HCT116 (cell line): ENCODE results near the gene BSND. TPM values are rescaled to one million over a fixed set of nuclear protein-coding genes. Genes with fewer than 3 reads are reported as not detected.

Source experiments
- ATAC-seq: fragments of 200-7000 bp; cut with Tn5 transposase; 2 replicates; pipeline ENCODE4 v1.9.1; 2020; ENCODE audit warnings: mild to moderate bottlenecking, moderate library complexity
- BruUV-seq: library from RNA; stranded (reverse); fragments of 400-500 nt; replicated peaks from 2 replicates; lab custom pipeline; 2021; lab: Mats Ljungman, UMichigan
- CTCF ChIA-PET: fragments of 300-600 bp; sonication (Branson Sonifier 250); formaldehyde crosslinking; loops from one replicate; lab custom pipeline; 2021; ENCODE audit warnings: antibody characterized with exemption; lab: Charles Lee
- POLR2A ChIA-PET: fragments of 300-600, 350-600 bp; sonication (Branson Sonifier 250); formaldehyde crosslinking; loops from one replicate; lab custom pipeline; 2021; ENCODE audit warnings: antibody characterized with exemption; lab: Charles Lee
- RAD21 ChIA-PET, 2 experiments: fragments of 300-600 bp; sonication (Branson Sonifier 250); formaldehyde crosslinking; loops; one replicate each; lab custom pipeline; 2023; ENCODE audit warnings: low total read pairs in 2 of 2; ENCODE audit not compliant: uncharacterized antibody in 2 of 2, unreplicated experiment in 2 of 2, low non-redundant PET in 1 of 2; lab: Charles Lee
- DNase-seq: peaks from one replicate; pipeline ENCODE4 v3.0.0-alpha.2; 2010; ENCODE audit warnings: low read depth, low spot score
- H2AFZ ChIP-seq: fragments of 200-600 bp; shearing (Covaris generic), sonication (generic); 2 replicates; pipeline ENCODE4 v1.6.1; 2017; ENCODE audit warnings: low read depth, mixed run types, mixed read lengths, antibody characterized with exemption, low read length; ENCODE audit not compliant: poor library complexity, severe bottlenecking
- H3K27ac ChIP-seq: 2 replicates; pipeline ENCODE4 v1.5.1; 2012; ENCODE audit warnings: low read depth, low read length
- H3K27me3 ChIP-seq: fragments of 200-600 bp; sonication (generic); 2 replicates; pipeline ENCODE4 v1.6.1; 2016; ENCODE audit warnings: mixed run types, low read length, mixed read lengths; ENCODE audit not compliant: insufficient read depth
- H3K36me3 ChIP-seq, 2 experiments: fragments of 200-500 bp in 1 of 2; fragments of 200-600 bp in 1 of 2; sonication (Bioruptor generic) in 1 of 2; sonication (generic) in 1 of 2; 2 replicates each; pipeline versions ENCODE4 v1.5.1 to v1.6.1; 2014 to 2016; ENCODE audit warnings: low read length in 2 of 2, inconsistent platforms in 1 of 2, mixed read lengths in 1 of 2, mixed run types in 1 of 2; ENCODE audit not compliant: insufficient read depth in 2 of 2, control insufficient read depth in 1 of 2
- H3K4me1 ChIP-seq, 2 experiments: fragments of 200-600 bp in 1 of 2; sonication (generic) in 1 of 2; 2 replicates each; pipeline versions ENCODE4 v1.5.1 to v1.6.1; 2012 to 2017; ENCODE audit warnings: low read length in 2 of 2, inconsistent platforms in 1 of 2, mild to moderate bottlenecking in 1 of 2, mixed read lengths in 1 of 2, mixed run types in 1 of 2, moderate library complexity in 1 of 2; ENCODE audit not compliant: insufficient read depth in 2 of 2, control insufficient read depth in 1 of 2
- H3K4me2 ChIP-seq: fragments of 200-600 bp; sonication (generic); 2 replicates; pipeline ENCODE4 v1.6.1; 2017; ENCODE audit warnings: mixed run types, low read length, mixed read lengths
- H3K4me3 ChIP-seq, 2 experiments: fragments of 200-600 bp in 1 of 2; sonication (generic) in 1 of 2; replicated peaks in 1 of 2; 2 replicates each; pipeline ENCODE4 v1.5.1; 2011 to 2016; ENCODE audit warnings: low read length in 2 of 2, control low read depth in 1 of 2, low read depth in 1 of 2, mild to moderate bottlenecking in 1 of 2, mixed read lengths in 1 of 2, mixed run types in 1 of 2
- H3K79me2 ChIP-seq: fragments of 200-600 bp; sonication (generic); 2 replicates; pipeline ENCODE4 v1.6.1; 2017; ENCODE audit warnings: mild to moderate bottlenecking, mixed run types, low read length, moderate library complexity, mixed read lengths; ENCODE audit not compliant: insufficient read depth
- H3K9ac ChIP-seq: fragments of 200-600 bp; sonication (generic); 2 replicates; pipeline ENCODE4 v1.6.1; 2016; ENCODE audit warnings: low read length, mixed read lengths
- H3K9me2 ChIP-seq: fragments of 200-600 bp; sonication (generic), shearing (Covaris generic); 2 replicates; pipeline ENCODE4 v1.6.1; 2017; ENCODE audit warnings: mixed run types, mild to moderate bottlenecking, moderate library complexity; ENCODE audit not compliant: insufficient read depth
- H3K9me3 ChIP-seq, 2 experiments: fragments of 200-500 bp in 1 of 2; fragments of 200-600 bp in 1 of 2; sonication (Bioruptor generic) in 1 of 2; sonication (generic) in 1 of 2; 2 replicates each; pipeline ENCODE4 v1.6.1; 2014 to 2017; ENCODE audit warnings: low read length in 2 of 2, mixed read lengths in 2 of 2, inconsistent platforms in 1 of 2, low read depth in 1 of 2, mild to moderate bottlenecking in 1 of 2, mixed run types in 1 of 2, moderate library complexity in 1 of 2; ENCODE audit not compliant: control insufficient read depth in 1 of 2, insufficient read depth in 1 of 2
- H4K20me1 ChIP-seq: fragments of 200-600 bp; sonication (generic), shearing (Covaris generic); 2 replicates; pipeline ENCODE4 v1.6.1; 2017; ENCODE audit warnings: mixed run types, mild to moderate bottlenecking, moderate library complexity; ENCODE audit not compliant: insufficient read depth
- CBX3 ChIP-seq: IDR thresholded peaks from 2 replicates; pipeline ENCODE4 v1.6.1; 2012; ENCODE audit warnings: low read depth
- EGR1 ChIP-seq: IDR thresholded peaks from 2 replicates; pipeline ENCODE4 v1.6.1; 2012; ENCODE audit warnings: low read depth
- ELF1 ChIP-seq: IDR thresholded peaks from 2 replicates; pipeline ENCODE4 v1.6.1; 2012; ENCODE audit warnings: low read depth, borderline replicate concordance
- EZH2phosphoT487 ChIP-seq: fragments of 200-600 bp; IDR thresholded peaks from 2 replicates; pipeline ENCODE4 v1.6.1; 2018; ENCODE audit warnings: antibody characterized with exemption, borderline replicate concordance
- JUND ChIP-seq: IDR thresholded peaks from 2 replicates; pipeline ENCODE4 v1.6.1; 2012
- POLR2A ChIP-seq: IDR thresholded peaks from 2 replicates; pipeline ENCODE4 v1.7.0; 2011; ENCODE audit warnings: borderline replicate concordance; ENCODE audit not compliant: insufficient read depth, insufficient read length; ENCODE audit errors: extremely low read depth
- POLR2AphosphoS5 ChIP-seq: IDR thresholded peaks from 2 replicates; pipeline ENCODE4 v1.6.1; 2011; ENCODE audit warnings: mild to moderate bottlenecking, low read depth, low read length, moderate library complexity
- RAD21 ChIP-seq: IDR thresholded peaks from 2 replicates; pipeline ENCODE4 v1.6.1; 2012; ENCODE audit warnings: low read depth, mild to moderate bottlenecking
- SP1 ChIP-seq: IDR thresholded peaks from 2 replicates; pipeline ENCODE4 v1.6.1; 2012; ENCODE audit warnings: low read depth
- YY1 ChIP-seq: IDR thresholded peaks from 2 replicates; pipeline ENCODE4 v1.6.1; 2011; ENCODE audit warnings: low read length, low read depth, moderate library complexity, mild to moderate bottlenecking; ENCODE audit not compliant: insufficient replicate concordance; ENCODE audit errors: extremely low read depth
- ZFX ChIP-seq: fragments of 450-650 bp; IDR thresholded peaks from 2 replicates; pipeline ENCODE4 v1.6.1; 2017
- ZNF274 ChIP-seq: fragments of 200-500 bp; sonication (Bioruptor generic); IDR thresholded peaks from 2 replicates; pipeline ENCODE4 v1.6.1; 2014; ENCODE audit warnings: mild to moderate bottlenecking, low read depth, low read length, inconsistent platforms
- intact Hi-C: fragments of 100-400 bp; cut with micrococcal nuclease; formaldehyde crosslinking; loops from 2 replicates; pipeline ENCODE4 v1.10.0; 2022
- total RNA-seq: library from RNA; stranded (reverse); gene quantifications from one replicate; pipeline ENCODE4 v1.2.1, GENCODE V29; 2021; ENCODE audit not compliant: unreplicated experiment
- TF ChIP-seq, protein P1 (sequence below): IDR thresholded peaks from 2 replicates; pipeline ENCODE4 v1.6.1; 2012; ENCODE audit warnings: low read depth
- TF ChIP-seq, protein P2 (sequence below): IDR thresholded peaks from 2 replicates; pipeline ENCODE4 v1.6.1; 2012
- TF ChIP-seq, protein P3 (sequence below), 3 experiments: fragments of 200-600 bp in 1 of 3; sonication (generic) in 1 of 3; IDR thresholded peaks in 2 of 3; conservative IDR thresholded peaks in 1 of 3; 2 replicates each; pipeline ENCODE4 v1.5.1; 2012 to 2017; ENCODE audit warnings: low read depth in 2 of 3, low read length in 2 of 3, antibody characterized with exemption in 1 of 3, borderline replicate concordance in 1 of 3, control low read depth in 1 of 3, mild to moderate bottlenecking in 1 of 3, mixed read lengths in 1 of 3, mixed run types in 1 of 3, moderate library complexity in 1 of 3; ENCODE audit not compliant: insufficient read depth in 1 of 3

The BSND gene
- total RNA-seq, 1 experiment from 2014 or later: not detected

DNA sequence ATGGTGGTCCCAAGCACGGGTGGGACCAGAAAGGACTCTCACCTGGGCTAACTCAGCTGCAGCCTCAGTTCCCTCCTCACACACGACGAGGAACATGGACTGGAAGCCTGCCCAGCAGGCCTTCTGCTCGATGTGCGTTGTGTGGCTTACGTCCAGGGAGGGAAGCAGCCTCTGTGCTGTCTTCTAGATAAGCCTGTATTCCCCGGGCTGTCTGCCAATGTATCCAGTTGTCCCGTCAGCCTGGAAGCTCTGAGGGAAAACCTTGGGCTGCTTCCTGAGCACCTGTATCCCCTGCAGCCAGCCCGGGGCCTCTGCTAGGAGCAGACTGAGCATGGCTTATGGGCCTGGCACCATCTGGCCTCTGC is 51.2 kb downstream of the BSND start:
- Histone ChIP-seq H3K4me3 (no peak overlapping the region), H2AFZ (no peak overlapping the region), H3K9me3 (no peaks in the 10 kb centered on the region), H3K79me2 (no peaks in the 10 kb centered on the region), H4K20me1 (no peaks in the 10 kb centered on the region), H3K4me2 (no peak overlapping the region), H3K27ac (no peak overlapping the region), H3K9ac (no peak overlapping the region), H3K9me2 (no peaks in the 10 kb centered on the region), H3K27me3 (no peaks in the 10 kb centered on the region), H3K36me3 (0 out of 4 replicates have a peak, but pooled peaks cover 0 to 3% of the 10 kb centered on the region in 2 experiments), H3K4me1 (no peaks in the 10 kb centered on the region)
- ChIA-PET RAD21 (no interaction called here), CTCF (interaction anchor here (1.1 kb wide), 1 partner anchor 105 kb away, joined by 3 read pairs; no protein-coding TSS in a partner anchor), POLR2A (no interaction called here)
- no TSS peak for BruUV-seq
- DNase-seq (no peak), ATAC-seq (no peak)
- TF ChIP-seq POLR2A (no peak), POLR2AphosphoS5 (no peak), ELF1 (no peak), YY1 (no peak), JUND (no peak), EGR1 (no peak), ZFX (no peak), SP1 (no peak)
- intact Hi-C loops: no loop called here

DNA sequence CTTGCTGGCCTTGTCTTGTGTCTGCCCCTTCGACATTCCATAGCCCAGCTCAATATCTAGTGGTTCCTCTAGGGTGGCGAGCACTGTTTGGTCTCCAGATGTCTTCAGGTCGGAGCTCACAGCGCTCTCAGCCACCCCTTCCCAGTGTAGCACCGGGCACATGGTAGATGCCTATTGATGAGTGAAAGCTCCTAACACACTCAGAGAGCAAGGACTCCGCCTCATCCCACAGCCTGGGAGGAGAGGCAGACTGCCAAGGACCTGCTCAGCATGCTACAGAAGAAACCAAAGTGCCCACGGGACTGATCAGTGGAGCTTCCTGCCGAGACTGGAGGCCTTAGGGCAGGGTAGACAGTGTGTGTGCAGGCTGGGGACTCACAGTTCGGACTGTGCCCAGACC is 51.5 kb downstream of the BSND start:
- Histone ChIP-seq H3K9ac (no peak overlapping the region), H3K4me3 (no peak overlapping the region), H3K9me3 (no peaks in the 10 kb centered on the region), H3K4me2 (no peak overlapping the region), H3K27ac (no peak overlapping the region), H3K27me3 (no peaks in the 10 kb centered on the region), H4K20me1 (no peaks in the 10 kb centered on the region), H3K36me3 (0 out of 4 replicates have a peak, but pooled peaks cover 0 to 3% of the 10 kb centered on the region in 2 experiments), H3K9me2 (no peaks in the 10 kb centered on the region), H3K79me2 (no peaks in the 10 kb centered on the region), H2AFZ (no peak overlapping the region), H3K4me1 (no peaks in the 10 kb centered on the region)
- DNase-seq (no peak), ATAC-seq (no peak)
- CTCF ChIA-PET: no interaction called here
- no TSS peak for BruUV-seq
- POLR2A ChIA-PET: no interaction called here
- RAD21 ChIA-PET: no interaction called here
- TF ChIP-seq, protein P1, sequence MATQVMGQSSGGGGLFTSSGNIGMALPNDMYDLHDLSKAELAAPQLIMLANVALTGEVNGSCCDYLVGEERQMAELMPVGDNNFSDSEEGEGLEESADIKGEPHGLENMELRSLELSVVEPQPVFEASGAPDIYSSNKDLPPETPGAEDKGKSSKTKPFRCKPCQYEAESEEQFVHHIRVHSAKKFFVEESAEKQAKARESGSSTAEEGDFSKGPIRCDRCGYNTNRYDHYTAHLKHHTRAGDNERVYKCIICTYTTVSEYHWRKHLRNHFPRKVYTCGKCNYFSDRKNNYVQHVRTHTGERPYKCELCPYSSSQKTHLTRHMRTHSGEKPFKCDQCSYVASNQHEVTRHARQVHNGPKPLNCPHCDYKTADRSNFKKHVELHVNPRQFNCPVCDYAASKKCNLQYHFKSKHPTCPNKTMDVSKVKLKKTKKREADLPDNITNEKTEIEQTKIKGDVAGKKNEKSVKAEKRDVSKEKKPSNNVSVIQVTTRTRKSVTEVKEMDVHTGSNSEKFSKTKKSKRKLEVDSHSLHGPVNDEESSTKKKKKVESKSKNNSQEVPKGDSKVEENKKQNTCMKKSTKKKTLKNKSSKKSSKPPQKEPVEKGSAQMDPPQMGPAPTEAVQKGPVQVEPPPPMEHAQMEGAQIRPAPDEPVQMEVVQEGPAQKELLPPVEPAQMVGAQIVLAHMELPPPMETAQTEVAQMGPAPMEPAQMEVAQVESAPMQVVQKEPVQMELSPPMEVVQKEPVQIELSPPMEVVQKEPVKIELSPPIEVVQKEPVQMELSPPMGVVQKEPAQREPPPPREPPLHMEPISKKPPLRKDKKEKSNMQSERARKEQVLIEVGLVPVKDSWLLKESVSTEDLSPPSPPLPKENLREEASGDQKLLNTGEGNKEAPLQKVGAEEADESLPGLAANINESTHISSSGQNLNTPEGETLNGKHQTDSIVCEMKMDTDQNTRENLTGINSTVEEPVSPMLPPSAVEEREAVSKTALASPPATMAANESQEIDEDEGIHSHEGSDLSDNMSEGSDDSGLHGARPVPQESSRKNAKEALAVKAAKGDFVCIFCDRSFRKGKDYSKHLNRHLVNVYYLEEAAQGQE: no peak
- TF ChIP-seq RAD21: no peak
- TF ChIP-seq POLR2AphosphoS5: no peak
- TF ChIP-seq, protein P2, sequence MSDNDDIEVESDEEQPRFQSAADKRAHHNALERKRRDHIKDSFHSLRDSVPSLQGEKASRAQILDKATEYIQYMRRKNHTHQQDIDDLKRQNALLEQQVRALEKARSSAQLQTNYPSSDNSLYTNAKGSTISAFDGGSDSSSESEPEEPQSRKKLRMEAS: no peak
- no peak for TF ChIP-seq ELF1
- TF ChIP-seq, protein P3, sequence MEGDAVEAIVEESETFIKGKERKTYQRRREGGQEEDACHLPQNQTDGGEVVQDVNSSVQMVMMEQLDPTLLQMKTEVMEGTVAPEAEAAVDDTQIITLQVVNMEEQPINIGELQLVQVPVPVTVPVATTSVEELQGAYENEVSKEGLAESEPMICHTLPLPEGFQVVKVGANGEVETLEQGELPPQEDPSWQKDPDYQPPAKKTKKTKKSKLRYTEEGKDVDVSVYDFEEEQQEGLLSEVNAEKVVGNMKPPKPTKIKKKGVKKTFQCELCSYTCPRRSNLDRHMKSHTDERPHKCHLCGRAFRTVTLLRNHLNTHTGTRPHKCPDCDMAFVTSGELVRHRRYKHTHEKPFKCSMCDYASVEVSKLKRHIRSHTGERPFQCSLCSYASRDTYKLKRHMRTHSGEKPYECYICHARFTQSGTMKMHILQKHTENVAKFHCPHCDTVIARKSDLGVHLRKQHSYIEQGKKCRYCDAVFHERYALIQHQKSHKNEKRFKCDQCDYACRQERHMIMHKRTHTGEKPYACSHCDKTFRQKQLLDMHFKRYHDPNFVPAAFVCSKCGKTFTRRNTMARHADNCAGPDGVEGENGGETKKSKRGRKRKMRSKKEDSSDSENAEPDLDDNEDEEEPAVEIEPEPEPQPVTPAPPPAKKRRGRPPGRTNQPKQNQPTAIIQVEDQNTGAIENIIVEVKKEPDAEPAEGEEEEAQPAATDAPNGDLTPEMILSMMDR (IDR thresholded peaks at IDR 0.05 in 2 of 3, conservative IDR thresholded peaks at IDR 0.05 in 1 of 3; ENCODE audit: borderline replicate concordance in 1 of 3, insufficient read depth in 1 of 3, low read depth in 2 of 3, low read length in 2 of 3): no peak
- TF ChIP-seq CBX3: no peak
- TF ChIP-seq EZH2phosphoT487: no peak
- TF ChIP-seq ZNF274: no peak
- intact Hi-C loops: no loop called here
